CD4-positive, alpha-beta T cell treated with Interleukin-6 for 4 hours (primary cell): ENCODE measurements around the gene BCO1.

ENCODE experiments used
- DNase-seq: peaks from one replicate; pipeline ENCODE4 v3.0.0-alpha.2; 2020; ENCODE audit warnings: mixed read lengths

The BCO1 gene

DNA sequence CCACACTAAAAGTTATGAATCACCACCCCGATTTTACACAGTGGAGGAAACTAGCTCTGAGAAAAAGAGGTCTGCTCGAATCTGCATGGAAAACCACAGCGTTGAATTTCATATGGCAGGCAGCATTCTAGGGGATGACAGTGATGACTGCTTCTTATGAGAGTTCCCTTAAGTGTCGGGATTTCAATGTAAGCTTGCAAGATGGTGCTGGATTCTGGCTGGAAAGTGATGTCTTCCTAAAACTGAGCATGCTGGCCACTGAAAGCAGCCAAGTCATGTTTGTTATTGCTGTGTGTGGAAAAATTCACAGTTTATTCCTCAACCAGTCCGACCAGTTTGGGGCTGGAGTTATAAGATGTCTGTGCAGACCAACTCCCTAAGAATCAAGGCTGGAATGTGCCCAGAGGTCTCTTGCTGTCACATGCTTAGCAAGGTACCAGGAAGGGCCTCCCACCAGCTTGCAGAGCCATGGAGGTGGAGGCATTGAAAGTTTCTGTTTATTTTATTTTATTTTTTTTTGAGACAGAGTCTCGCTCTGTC lies 39.1 kb downstream of the BCO1 start:
- DNase-seq = no peak

DNA sequence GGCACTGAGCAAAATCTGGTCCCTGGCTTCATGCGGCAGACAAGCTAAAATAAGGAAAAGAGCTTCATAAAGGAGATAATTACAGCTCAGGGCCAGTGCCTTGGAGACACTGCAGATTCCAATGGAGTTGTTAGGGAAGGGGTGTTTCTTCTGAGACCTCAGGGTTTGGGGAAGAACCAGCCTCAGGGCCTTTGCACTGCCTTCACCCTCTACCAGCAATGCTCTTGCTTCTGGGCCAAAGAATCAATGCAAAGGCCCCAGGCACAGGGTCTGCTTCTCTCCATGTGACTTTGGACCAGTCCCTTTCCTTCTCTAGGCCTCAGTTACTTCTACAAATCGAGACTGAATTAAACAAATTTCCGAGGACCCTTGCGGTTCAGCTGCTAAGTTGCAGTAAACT lies 40.0 kb downstream of the BCO1 start:
- DNase-seq = no peak

DNA sequence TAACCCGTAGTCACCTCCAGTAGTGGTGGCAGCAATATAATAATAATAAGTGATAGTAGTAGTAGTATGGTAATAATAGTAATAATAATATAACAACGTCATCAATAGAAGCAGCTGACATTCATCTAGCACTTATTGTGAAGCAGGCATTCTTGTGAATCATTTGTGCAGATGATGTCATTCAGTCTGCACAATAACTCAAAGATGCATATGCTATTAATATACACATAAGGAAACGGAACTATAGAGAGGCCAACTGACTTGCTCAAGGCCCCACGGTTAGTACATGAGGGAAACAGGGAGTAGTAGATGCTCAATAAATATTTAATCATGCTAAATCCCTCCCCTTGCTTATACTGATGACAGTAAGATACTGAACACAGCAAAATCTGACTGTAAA lies 40.9 kb downstream of the BCO1 start:
- DNase-seq = no peak

DNA sequence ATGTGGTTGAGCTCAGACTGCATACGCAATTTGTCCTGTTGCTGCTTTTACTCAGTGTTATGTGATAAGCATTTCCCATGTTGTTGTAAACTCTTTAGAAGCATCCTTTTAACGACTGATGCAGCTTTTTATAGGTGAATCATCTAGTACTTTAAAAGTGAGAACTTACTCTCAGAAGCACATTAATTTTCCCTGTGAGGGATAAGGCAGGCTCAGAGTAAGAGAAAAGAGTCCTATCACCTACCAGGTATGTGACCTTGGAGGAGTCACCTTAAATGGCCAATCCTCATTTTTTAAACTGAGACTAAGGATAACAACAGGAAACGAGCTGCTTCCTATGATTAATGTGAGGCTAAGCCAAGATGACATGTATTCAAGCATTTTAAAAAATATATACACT lies 41.9 kb downstream of the BCO1 start:
- no peak for DNase-seq

DNA sequence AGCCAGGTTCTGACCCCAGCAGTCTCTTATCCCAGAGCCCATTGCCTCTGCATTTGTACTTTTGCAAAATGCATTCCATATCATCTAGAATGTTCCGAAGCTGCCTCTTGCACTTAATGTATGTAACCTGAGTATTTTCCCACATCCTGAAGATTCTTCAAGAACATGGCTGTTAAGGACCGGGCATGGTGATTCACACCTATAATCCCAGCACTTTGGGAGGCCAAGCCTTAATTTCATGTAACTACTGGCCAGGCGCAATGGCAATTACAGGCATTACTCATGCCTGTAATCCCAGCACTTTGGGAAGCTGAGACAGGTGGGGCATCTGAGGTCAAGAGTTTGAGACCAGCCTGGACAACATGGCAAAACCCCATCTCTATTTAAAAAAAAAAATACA lies 44.6 kb downstream of the BCO1 start:
- DNase-seq = no peak

DNA sequence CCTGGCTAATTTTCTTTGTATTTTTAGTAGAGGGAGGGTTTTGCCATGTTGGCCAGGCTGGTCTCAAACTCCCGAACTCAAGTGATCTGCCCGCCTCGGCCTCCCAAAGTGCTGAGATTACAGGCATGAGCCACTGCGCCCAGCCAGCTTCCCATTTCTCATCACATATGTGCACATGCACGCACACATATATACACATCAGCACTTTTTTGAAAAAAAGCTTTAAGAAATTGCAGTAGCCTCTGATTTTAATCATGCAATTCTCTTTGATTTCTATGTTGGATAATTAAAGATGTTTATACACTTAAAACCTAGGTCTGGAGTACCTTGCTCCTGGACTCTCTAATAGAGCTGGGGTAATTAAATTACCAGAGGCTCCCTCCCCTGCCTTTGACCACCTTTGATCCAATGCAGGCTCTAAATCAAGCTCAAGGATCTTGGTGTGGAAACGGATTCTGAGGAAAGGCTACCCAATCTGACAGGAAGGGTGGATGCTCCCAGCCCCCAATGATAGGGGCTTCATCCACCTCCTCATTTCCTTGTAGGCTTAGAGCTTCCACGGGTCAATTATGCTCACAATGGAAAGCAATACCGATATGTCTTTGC lies 46.6 kb downstream of the BCO1 start:
- no peak for DNase-seq

DNA sequence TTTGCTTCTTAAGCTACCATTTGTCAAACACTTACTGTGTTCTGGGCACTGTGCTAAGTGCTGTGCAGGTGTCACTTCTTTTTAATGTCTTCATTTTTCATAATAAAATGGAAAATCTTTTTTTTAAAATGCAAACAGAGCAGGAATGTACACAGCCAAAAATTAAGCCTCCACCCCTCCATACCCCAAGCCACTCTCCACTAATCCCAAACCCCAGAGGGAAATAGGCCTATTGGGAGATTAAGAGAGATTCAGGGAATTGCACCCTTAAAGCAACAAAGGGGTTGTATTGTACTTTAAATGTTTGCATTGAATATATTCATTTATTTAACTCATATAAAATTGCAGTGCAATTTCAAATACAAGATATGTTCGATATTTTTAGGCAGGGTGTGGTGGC lies 47.7 kb downstream of the BCO1 start:
- DNase-seq = no peak

DNA sequence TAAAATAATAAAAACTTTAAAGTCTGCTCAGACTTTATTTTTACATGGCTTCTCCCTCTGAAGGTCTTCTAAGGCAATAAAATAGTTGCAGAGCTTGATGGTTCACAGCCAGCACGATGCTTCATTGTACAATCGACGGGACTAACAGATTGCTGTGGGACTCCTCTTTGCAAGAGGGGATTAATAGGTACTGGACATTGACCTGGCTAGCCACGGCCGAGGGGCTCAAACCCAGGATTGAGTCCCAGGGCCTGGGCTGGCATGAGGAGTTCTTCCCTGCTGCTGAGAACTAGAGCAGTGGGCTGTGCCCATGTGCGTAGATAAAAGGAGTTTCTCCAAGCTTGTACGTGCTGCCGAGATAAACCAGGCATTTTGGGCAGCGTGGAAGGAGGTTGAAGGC lies 52.6 kb downstream of the BCO1 start:
- no peak for DNase-seq

DNA sequence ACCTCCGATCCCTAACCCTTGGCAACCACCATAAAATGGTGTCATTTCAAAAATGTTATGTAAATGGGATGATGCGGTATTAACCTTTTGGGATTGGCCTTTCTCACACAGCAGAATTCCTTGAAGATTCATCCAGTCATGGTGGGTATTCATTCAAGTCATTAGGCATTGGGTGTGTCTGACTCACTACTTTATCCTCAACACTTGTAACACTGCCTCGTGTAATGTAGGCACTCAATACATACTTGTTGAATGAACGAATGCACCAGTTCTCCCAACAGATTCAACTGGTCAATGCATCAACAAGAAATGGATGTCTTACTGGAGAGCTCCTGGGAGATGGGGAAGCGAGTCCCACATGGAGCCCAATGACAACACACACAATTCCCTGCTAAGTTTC lies 54.4 kb downstream of the BCO1 start:
- no peak for DNase-seq

DNA sequence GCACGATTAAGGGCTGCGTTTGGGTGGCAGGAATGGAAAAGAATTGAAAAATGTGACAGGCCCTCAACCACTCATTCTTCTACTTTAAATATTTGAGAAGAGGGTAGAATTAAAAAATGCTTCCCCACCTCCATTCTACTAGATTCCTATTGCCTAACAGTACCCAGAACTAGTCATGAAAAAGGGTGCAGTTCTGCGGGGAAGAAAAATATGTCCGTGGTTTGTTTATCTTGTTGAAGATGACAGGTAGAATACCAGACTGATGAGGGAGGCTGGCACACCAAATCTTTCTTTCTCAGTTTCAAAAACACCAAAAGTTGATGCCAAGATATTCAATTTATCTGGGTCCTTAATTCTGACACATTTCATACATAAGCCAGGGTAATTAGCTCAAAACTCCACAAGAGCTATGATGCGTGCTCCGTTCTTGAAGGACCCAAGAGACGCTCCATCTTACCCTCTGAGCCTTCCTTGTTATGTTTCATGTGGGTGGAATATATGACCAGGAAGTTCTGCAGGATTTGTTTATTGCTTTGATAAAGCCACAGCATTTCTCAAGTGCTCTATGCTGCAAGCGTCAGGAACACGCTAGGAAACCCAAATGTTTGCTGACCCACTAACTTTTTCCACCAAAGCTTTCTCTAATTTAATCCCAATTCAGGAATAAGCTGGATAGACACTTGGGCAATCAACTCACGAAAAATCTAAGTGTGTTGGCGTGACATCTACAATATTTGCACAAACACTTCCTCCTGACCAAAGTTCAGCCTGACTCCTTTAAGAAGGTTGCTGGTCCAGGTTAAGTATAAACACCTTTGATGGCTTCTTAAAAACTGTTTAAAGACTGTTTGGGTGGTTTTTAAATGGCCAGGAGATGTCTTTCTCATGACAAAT lies 55.7 kb downstream of the BCO1 start:
- no peak for DNase-seq

DNA sequence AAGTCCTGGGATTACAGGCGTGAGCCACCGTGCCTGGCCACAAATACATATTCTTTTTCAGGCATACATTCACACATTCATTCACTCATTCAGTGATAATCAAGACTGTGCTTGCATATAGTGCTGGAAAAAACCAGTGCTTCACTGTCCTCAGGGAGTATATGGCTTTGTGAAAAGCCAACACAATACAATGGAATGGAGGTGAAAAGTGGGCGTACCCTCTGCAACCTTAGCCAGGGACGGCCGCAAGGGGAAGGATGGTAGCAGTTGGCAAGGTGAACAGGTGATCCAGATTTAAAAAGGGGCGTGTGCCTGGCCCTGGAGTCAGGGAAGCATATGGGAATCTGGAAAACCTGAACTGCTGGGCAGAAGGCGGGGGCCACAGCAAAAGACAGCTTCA lies 58.1 kb downstream of the BCO1 start:
- DNase-seq = no peak

DNA sequence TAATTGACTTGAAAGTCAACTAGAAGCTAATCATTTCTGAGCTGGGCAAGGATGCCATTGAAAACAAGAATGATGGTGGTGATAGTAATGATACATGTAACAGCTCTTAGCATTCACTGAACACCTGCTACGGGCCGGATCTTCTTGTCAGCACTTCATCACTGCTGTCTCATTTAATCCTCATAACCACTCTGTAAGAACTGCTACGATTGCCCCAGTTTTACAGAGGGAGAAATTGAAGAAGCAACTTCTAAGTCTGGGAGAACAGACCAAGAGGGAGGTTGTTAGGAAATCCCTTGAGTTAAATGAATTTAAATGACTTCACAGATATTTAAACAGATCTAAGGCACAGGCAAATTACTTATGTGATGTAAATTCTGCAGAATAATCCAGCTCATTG lies 69.3 kb downstream of the BCO1 start:
- no peak for DNase-seq

DNA sequence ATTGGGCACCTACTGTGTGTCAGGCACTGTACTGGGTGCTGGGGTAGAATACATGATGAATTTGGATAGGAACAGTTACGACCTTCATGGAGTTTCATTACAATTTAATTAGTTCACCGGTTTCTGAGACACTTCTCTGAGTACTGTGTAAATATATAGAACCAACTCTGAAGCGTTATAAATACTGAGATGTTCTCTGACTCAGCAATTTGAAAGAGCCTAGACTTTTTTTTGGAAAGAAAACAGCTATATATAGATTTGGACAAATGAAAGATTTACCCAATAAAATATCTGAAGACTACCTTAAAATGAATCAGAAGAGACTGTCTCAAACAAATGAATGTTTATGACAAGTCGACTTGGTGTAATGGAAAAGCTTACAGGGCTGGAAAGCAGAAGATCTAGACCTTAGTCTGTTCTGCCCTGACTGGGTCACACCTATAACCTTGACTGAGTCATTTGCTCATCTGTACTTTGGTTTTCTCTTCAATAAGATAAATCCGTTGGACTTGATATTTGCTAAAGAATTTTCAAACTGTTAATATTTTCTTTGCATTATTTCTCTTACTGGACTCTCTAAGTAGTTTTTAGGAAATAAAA lies 71.7 kb downstream of the BCO1 start:
- no peak for DNase-seq

DNA sequence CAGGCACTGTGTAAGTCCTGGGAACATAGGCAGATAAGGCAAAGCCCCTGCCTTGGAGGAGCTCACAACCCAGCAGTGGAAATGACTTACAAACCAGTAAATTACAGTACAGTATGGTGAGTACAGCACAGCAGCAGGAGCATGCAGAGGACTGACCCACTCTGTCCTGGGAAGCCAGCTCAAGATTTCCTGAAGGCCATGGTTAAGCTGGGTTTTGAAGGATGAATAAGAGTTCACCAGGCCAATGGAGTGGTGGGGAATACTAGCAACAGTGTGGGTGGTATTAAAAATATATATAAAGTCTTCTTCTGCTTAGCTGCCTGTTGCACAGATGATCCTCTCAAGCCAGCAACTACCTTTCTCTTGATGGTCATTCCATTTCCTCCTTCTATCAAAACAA lies 73.3 kb downstream of the BCO1 start:
- no peak for DNase-seq

DNA sequence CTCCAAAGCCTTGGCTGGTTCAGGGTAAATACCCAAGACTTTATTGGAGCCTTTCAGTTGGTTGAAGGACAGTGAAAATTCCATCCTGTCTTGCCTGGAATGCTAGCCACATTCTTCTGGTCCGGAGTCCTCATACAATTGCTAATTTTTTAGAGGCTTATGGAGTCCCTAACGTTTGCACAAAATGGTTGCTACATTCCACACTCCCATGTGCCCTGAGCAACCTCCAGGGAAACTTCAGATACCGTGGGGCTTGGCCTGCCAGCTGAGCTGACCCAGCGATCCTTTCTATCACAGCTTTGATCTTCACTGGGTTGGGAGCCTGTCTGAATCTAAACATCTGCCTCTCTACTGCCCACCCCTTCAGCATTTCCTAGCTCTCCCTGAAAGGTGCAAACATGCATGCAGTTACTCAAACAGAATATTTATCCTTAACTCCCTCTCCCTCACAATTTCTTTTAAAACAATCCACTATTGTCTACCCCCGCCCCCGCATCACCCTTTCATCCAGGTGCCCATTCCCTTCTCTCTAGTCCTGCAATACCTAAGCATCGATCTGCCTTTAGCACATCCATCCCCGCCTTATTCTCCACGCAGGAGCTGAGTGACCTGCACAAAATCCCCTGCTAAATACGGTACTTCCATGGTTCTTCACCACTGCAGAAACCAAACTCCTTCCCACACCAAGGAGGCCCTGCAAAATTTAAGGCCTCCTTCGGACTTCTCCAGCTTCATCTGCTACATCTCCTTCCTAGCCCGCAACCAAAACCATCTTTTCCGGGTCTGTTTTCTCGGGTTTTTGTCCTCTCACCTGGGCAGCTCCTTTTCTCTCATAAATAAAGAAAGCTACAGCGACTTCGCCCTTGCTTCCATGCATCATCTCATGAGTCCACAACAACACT lies 75.5 kb downstream of the BCO1 start:
- DNase-seq = no peak

DNA sequence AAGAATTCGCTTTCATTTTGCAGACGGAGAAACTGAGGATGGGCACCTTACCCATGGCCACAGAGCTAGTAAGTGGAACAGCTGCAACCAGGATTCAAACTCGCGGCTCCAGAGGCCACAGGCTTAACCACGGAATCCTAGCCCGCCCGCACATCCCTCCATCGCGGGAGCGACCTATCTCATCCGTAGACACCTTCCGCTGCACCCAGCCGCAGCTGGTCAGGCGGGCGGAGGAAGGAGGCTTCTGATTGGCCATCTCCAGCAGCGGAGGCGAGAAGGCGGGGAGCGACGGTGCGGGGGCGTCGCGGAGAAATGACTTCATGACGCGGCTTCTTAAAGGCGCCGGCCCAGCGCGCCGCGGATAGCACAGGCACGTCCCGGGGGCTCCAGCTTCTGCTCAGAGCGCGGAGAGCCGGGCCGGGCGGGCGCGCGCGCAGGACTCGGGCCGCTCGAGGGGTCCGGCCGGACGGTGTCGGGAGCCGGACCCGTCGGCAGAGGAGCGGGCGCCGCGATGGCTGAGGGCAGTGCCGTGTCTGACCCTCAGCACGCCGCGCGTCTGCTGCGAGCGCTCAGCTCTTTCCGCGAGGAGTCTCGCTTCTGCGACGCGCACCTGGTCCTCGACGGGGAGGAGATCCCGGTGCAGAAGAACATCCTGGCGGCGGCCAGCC lies 76.2 kb downstream of the BCO1 start, which contains the start of gene GAN:
Gene GAN, plus strand, starts transcription at position 360 of the 668 bp plus-strand sequence. Its CDS starts 152 bp downstream, at position 512.
- DNase-seq = peak; percentile 93

DNA sequence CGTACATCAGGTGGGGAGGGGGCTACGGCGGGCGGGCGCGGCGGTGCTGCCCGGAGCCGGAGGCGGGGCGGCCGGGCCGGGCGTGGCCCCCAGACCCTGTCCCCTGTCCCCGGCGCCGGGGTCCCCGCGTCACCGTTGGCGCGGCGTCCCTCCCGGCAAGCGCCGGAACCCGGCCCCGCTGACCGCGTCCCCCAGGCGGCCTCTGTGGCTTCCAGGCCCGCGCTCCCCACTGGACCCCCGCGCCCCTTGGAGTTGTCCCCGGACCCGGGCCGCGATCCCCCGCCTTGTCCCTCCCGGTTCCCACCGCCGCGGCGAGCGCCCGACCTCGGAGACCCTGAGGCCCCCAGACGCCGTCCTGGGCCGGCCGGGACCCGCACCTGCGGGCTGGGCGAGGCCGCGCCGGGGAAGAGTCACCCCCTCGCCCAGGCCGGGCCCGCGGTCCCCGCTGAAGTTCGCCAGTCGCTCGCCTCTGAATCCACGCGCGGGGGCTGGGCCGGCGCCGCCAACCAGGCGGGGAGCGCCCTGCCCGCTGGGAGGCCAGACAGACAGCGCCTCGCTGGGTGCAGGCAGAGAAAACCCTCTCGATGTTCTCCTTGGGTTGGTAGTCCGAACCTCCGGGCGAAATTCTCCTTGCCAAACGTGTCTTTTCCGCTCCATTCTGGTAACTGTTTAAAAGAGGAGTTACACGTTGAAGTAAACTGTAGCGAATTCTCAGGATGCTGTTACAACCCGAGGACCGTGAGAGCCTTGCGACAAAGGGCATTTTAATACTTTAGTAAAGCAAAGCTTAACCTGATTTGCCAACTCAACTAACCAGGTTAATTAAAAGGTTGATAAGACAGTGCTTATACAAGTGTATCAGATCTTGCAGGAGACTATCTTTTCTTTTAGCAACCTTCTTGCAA lies 77.0 kb downstream of the BCO1 start:
- DNase-seq = peak; percentile 49

DNA sequence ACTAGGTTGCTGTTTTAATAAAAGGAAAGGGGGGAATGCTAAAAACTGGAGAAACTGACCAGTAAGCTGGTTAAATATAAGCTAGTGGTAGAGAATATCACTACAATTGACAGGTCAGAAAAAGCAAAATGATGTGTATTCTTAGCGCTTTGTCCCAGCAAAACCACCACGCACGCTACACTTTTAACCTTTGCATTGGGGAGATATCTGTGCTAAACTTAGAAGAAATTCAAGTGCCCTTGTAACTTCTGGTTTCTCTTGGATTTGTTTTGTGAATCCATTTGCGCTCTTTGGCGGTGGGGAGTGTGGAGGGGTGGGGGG lies 77.6 kb downstream of the BCO1 start:
- no peak for DNase-seq

DNA sequence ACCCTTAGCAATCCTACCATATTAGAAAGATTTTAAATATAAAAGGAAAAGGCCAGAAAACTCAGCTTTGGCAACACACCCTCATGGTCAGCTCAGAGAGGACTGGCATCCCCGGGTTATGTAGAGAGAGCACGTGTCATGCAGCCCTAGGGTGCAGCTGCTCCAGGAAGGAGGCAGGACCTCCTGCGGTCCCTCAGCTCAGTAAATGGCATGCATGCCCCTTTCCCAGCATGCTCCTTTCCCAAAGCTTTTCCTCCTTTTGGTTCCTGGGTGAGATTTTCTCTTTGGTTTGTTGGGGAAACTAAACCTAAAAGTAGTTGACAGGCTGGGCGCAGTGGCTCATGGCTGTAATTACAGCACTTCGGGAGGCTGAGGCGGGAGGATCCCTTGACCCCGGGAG lies 80.2 kb downstream of the BCO1 start:
- no peak for DNase-seq

DNA sequence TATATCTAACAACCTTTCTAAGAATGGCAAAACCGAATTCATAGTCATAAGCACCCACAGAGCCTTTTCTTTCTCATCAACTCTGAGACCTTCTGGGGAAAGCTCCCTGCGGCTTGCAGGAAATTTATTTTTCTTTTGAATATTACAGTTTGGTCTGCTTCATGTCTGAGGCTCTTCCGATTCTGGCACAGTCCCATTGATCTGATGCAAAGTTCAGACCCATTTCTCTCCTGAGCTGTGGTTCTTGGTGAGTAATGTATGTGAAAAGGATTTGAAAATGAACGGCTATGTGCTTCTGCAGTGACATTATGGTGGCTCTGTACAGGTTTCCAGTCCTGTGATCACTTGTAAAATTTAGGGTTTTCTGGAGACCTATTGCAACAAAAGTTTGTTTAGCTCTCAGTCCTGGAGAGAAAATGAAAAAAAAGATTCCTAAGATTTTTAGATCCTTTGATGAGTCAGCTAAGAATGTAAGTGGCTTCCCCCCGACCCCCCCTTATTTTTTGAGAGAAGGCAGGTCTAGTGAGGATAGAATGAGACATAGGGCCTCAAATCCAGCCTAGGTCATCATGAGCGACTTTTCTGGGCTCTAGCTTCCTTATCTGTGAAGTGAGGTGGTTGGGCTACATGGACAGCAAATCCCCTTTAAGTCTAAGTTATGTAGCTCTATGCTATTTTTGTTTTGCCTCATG lies 80.9 kb downstream of the BCO1 start:
- no peak for DNase-seq

DNA sequence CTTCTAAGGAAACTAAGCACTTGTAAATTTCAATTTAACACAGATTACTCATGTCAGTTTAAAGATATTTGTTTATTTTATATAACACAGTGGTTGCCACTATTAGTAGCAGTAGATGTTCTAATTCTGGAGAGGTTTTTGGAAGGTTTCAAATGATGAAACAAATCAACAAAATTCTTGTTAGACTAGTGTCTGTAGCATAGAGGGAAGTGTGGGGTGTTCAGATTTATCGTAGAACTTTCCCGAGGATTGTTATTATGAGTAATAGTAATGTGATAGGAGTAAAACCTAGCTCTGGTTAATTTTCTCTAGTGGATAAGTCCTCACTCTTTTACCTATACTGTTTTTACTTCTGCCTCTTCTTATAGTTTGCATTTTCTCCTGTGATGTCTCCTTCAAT lies 82.5 kb downstream of the BCO1 start:
- no peak for DNase-seq
